Endothelial cell of hepatic sinusoid (primary cell): ENCODE data around the gene SHISA4.
"Not testable (repeated sequence)": the region's sequence is repeated elsewhere in the genome, so short reads cannot be mapped to it uniquely, and the experiment has no call there.

Experiments
- in situ Hi-C: cut with HindIII; loops from 2 replicates; pipeline ENCODE4 v1.10.0; 2017; ENCODE audit warnings: low sequenced_read_pairs

Gene SHISA4

DNA sequence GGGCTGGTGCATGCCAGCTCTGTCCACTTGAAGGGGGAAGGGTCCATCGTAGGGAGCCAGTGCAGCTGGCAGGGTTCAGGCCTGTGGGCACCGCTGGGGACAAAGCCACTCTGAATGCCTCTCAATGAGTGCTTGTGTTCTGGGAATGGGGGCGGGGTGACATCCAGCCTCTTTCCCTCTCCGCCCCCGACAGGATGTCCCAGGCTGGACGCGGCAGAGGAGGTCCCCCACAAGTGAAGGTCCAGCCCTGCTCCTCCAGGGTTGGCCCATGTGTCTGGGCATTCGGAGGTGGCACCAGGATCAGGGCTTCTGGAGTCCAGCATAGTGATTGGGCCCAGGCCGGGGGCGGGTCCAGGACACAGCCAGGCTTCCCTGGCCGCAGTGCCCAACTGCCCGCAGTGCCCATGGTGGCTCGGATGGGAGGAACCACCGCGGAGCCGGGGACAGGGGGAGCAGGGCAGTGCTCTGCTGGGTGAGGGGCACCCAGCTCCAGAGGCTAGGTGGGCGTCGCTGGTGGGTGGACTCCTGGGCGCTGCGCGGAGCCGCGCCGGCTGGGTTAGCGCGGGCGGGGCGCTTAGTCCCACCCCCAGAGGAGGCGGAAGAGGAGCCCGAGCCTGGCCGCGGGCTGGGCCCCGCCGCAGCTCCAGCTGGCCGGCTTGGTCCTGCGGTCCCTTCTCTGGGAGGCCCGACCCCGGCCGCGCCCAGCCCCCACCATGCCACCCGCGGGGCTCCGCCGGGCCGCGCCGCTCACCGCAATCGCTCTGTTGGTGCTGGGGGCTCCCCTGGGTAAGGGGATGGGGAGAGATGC is at the start of gene SHISA4:
Gene SHISA4 (plus strand): TSS at position 617 of the 808 bp plus-strand sequence. CDS start 97 bp downstream, at position 714.
- in situ Hi-C loops = no loop called here

DNA sequence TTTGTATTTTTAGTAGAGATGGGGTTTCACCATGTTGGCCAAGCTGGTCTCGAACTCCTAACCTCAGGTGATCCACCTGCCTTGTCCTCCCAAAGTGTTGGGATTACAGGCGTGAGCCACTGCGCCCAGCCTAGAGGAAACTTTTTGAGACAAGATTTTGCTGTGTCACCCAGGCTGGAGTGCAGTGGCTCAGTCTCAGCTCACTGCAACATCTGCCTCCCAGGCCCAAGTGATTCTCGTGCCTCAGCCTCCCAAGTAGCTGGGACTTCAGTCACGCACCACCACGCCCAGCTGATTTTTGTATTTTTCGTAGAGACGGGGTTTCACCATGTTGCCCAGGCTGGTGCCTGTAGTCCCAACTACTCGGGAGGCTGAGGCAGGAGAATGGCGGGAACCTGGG is 49.6 kb upstream of the SHISA4 start:
- in situ Hi-C loops = not testable (repeated sequence)

GRCh38 chr1:201840055-201840454 is 48.6 kb upstream of the SHISA4 start:
- in situ Hi-C loops = loop anchor here (10.0 kb wide), 1 partner anchor 115 kb away; the partner anchor contains the start of gene TIMM17A

DNA sequence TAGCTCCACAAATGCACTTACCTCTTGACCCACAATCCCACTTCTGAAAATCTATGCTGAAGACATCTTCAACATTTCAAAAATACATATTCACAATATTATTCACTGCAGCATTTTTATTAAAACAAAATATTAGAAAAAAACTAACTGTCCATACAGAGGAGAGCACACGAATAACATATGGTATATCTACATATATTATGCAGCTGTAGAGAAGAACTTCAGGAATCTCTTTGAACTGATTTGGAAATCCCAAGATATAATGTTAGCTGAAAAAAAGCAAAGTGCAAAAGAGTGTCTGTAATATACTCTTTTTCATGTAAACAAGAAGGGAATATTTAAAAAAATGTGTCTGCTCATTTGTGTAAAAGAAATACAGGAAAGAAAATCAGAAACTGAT is 48.2 kb upstream of the SHISA4 start:
- in situ Hi-C loops = loop anchor here (10.0 kb wide), 1 partner anchor 114 kb away; the partner anchor contains the start of gene TIMM17A

DNA sequence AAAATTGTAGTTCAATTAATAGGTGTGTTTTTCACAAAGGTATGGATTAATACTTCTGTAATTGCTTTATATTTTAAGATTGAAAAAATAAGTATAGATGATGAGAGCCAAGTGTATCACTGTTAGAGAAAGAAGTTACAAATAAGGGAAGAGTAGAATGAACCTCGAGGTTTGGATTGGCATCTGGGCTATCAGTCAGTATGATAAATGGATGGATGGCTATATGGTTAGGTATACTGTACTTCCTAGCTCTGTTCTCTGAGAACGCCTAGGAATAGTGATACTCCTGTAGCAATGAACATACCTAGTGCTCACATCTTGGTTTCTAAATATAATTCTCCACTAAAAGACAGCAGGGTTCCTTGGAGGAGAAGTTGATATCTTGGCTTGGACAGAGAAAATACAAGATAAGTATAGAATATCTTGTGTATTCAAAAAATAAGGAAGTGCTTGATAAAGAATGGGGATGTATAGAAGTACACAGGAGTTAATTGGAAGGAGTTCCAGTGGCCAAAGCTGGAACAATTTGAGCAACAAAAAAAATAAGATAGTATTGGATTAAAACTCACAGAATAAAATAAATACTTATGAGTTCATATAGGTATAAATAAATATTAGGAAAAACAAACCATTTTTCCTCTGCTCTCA is 47.3 kb upstream of the SHISA4 start:
- in situ Hi-C loops = loop anchor here (10.0 kb wide), 1 partner anchor 113 kb away; the partner anchor contains the start of gene TIMM17A

- in situ Hi-C loops = loop anchor here (10.0 kb wide), 1 partner anchor 112 kb away; the partner anchor contains the start of gene TIMM17A
Measured at GRCh38 chr1:201842472-201843027, 46.1 kb upstream of the SHISA4 start.

DNA sequence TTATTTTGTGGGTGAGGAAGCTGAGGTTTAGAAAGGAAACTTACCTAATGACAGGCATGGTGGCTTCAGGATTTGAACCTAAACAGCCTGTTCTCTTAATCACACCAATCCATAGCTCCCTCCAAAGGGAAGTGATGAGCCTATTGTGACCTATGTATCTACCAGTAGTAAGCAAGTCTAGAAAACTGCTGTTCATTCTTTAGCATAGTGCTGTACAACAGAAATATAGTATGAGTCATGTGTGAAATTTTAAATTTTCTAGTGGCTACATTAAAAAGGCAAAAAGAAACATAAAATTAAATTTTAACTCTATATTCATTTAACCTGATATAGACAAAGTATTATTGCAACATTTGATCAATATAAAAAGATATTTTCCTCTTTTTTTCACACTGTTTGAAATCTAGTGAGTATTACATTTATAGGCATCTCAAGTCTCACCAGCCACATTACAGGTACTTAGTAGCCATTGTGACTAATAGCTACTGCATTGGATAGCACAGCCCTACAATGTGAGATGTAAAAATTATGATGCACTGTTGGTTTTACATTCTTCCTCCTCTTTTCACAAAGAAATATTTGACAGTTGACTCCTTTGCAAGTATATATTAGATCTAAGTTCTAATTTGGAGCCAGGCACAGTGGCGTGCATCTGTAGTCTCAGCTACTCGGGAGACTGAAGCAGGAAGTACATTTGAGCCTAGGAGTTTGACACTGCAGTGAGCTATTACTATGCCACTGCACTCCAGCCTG is 43.2 kb upstream of the SHISA4 start:
- in situ Hi-C loops = loop anchor here (10.0 kb wide), 1 partner anchor 109 kb away; the partner anchor contains the start of gene TIMM17A

- in situ Hi-C loops = loop anchor here (10.0 kb wide), 1 partner anchor 108 kb away; the partner anchor contains the start of gene TIMM17A
Measured at GRCh38 chr1:201847150-201847549, 41.5 kb upstream of the SHISA4 start.

DNA sequence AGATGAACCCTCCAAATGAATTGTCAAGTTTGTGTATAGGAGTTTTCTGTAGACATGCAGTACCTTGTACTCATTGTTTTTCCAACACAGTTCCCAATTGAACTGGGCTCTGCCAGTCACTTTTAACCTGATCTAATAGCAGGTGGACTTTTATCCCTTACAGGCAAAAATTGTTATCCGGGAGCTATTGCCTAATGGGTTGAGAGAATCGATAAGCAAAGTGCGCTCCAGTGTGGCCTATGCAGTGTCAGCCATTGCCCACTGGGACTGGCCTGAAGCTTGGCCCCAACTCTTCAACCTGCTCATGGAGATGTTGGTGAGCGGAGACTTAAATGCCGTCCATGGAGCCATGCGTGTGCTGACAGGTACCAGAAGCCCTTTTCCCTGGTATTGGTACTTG is 40.5 kb upstream of the SHISA4 start:
- in situ Hi-C loops = loop anchor here (10.0 kb wide), 1 partner anchor 107 kb away; the partner anchor contains the start of gene TIMM17A

DNA sequence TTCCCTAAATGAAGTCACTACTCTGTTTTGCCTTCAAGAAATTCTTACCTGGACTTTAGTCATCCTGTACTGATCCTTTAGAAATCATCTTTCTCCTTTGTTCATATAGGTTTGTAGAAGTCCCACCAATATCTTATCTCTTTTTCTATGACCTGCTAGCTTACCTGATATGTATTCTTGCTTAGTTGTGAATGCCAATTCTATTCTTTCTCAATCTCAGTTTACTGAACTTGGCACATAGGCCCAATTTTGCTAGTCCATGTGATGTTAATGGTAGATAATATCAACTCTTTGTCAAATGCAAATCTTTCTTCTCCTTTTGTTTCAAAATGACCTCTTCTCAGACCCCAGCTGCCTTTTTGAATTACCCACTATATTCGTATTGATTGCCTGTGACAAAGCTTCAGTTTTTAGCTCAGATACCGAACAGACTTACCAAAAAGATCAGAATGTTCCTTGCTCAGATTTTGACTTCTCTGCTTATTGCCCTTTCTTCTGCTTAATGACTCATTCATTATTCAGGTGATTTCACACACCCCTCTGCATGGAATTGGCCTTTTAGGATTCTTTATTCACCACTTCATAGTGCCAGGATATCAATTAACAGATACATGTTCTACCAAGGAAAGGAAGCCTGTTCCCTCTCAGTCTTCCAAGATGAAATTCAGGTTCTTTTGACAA is 39.2 kb upstream of the SHISA4 start:
- in situ Hi-C loops = loop anchor here (10.0 kb wide), 1 partner anchor 105 kb away; the partner anchor contains the start of gene TIMM17A

GRCh38 chr1:201850053-201850397 is 38.7 kb upstream of the SHISA4 start:
- in situ Hi-C loops = no loop called here

- in situ Hi-C loops = no loop called here
Measured at GRCh38 chr1:201851949-201852348, 36.7 kb upstream of the SHISA4 start.

DNA sequence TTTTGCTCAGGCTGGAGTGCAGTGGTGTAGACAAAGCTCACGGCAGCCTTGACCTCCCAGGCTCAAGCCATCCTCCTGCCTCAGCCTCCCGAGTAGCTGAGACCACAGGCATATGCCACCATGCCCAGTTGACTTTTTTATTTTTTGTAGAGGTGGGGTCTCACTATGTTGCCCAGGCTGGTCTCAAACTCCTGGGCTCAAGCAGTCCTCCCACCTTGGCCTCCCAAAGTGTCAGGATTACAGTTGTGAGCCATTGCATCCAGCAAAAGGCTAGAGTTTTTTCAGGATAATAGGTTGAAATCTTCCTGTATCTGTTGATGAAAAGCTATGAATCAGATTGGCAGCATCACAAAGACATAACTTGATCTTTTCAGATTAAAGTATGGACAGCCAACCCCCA is 32.0 kb upstream of the SHISA4 start:
- in situ Hi-C loops = not testable (repeated sequence)

- in situ Hi-C loops = no loop called here
Measured at GRCh38 chr1:201859424-201859823, 29.3 kb upstream of the SHISA4 start.

GRCh38 chr1:201861448-201861847 is 27.2 kb upstream of the SHISA4 start:
- in situ Hi-C loops = no loop called here

DNA sequence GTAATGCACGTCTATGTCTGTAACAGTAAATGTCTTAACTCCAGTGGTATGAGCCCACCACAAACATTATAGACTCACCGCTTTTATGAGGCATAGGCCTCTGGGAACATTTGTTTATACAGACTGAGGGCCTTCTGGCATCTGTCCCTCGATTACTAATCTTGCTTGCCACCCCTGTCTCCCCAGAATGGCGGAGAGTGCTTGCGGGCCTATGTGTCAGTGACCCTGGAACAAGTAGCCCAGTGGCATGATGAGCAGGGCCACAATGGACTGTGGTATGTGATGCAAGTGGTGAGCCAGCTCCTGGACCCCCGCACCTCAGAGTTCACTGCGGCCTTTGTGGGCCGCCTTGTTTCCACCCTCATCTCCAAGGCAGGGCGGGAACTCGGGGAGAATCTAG is 18.3 kb upstream of the SHISA4 start:
- in situ Hi-C loops = no loop called here

GRCh38 chr1:201874672-201875071 is 14.0 kb upstream of the SHISA4 start:
- in situ Hi-C loops = no loop called here

- in situ Hi-C loops = no loop called here
Measured at GRCh38 chr1:201876148-201876818, 12.4 kb upstream of the SHISA4 start.

DNA sequence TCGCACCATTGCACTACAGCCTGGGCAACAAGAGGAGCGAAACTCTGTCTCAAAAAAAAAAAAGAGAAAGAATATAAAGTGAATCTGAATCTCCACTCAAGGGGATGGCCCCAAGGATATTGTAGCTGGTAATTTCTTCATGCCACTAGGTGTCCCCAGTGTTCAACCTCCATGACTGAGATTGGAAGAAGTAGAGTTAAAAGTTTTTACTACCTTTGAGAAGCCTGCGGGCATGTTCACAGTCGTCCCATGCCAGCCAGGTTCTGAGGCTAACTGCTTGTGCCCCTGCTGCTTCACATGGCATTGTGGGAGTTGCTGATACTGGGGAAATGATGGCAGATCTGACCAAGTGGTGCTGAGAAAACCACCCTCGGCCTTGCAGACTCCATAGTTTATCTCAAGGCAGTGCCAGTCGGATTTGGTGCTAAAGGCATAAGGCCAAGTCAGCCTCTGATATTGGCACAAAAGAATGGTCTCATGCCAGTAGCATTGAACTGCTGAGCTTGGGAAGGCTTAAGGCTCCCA is 10.8 kb upstream of the SHISA4 start:
- in situ Hi-C loops = no loop called here
